Left forelimb (tissue), 1 donor: ENCODE measurements around the gene SPIN2B.
"Not testable (repeated sequence)": the region's sequence is repeated elsewhere in the genome, so short reads cannot be mapped to it uniquely, and the experiment has no call there.

ENCODE experiments used
- DNase-seq: peaks from one replicate; pipeline ENCODE4 v3.0.0-alpha.2; 2018; ENCODE audit warnings: low spot score

Gene SPIN2B

GRCh38 chrX:57121162-57121755, at the start of gene SPIN2B:
SPIN2B (minus strand) TSS chrX:57121548.
- peak; percentile 81 for DNase-seq

- no peak for DNase-seq
Measured at GRCh38 chrX:57156397-57157049, 35.2 kb upstream of the SPIN2B start.

GRCh38 chrX:57155171-57155570, 33.8 kb upstream of the SPIN2B start:
- DNase-seq, result no peak

- not testable (repeated sequence) for DNase-seq
Measured at GRCh38 chrX:57152222-57152621, 30.9 kb upstream of the SPIN2B start.

GRCh38 chrX:57138674-57139073, 17.3 kb upstream of the SPIN2B start:
- DNase-seq, result no peak

GRCh38 chrX:57137501-57137900, 16.2 kb upstream of the SPIN2B start:
- no peak for DNase-seq

GRCh38 chrX:57137073-57137472, 15.7 kb upstream of the SPIN2B start, which contains the start of gene SPIN2A:
SPIN2A (minus strand) TSS chrX:57137397; CDS start chrX:57136597, 800 bp downstream.
- DNase-seq, result not testable (repeated sequence)

GRCh38 chrX:57136589-57136988, 15.2 kb upstream of the SPIN2B start:
- not testable (repeated sequence) for DNase-seq

- DNase-seq, result no peak
Measured at GRCh38 chrX:57135287-57135686, 13.9 kb upstream of the SPIN2B start.

- no peak for DNase-seq
Measured at GRCh38 chrX:57134702-57135101, 13.4 kb upstream of the SPIN2B start.

GRCh38 chrX:57133706-57134105, 12.4 kb upstream of the SPIN2B start:
- no peak for DNase-seq

- DNase-seq, result not testable (repeated sequence)
Measured at GRCh38 chrX:57133284-57133683, 11.9 kb upstream of the SPIN2B start.

- no peak for DNase-seq
Measured at GRCh38 chrX:57132046-57132445, 10.7 kb upstream of the SPIN2B start.

GRCh38 chrX:57121816-57122215, 468 bp upstream of the SPIN2B start:
- no peak for DNase-seq

- DNase-seq, result not testable (repeated sequence)
Measured at GRCh38 chrX:57120619-57121161, 658 bp downstream of the SPIN2B start.

GRCh38 chrX:57119416-57119815, 1.9 kb downstream of the SPIN2B start:
- DNase-seq, result no peak

- DNase-seq, result not testable (repeated sequence)
Measured at GRCh38 chrX:57117566-57117965, 3.8 kb downstream of the SPIN2B start.

GRCh38 chrX:57104921-57105398, 16.4 kb downstream of the SPIN2B start:
- no peak for DNase-seq

GRCh38 chrX:57104406-57104805, 16.9 kb downstream of the SPIN2B start:
- DNase-seq, result no peak

- no peak for DNase-seq
Measured at GRCh38 chrX:57103489-57103888, 17.9 kb downstream of the SPIN2B start.

- DNase-seq, result not testable (repeated sequence)
Measured at GRCh38 chrX:57102918-57103317, 18.4 kb downstream of the SPIN2B start.

- DNase-seq, result no peak
Measured at GRCh38 chrX:57083143-57083542, 38.2 kb downstream of the SPIN2B start.

- no peak for DNase-seq
Measured at GRCh38 chrX:57074458-57074857, 46.9 kb downstream of the SPIN2B start.
